ENCODE data around the gene GAS2L3. TPM values are rescaled to one million over a fixed set of nuclear protein-coding genes. Genes with fewer than 3 reads are reported as not detected.

GAS2L3 gene
- polyA plus RNA-seq, 1 of the 3 experiments (the other 2 are of a cell fraction), result 1.6 TPM

- ChIA-PET POLR2A (no interaction called here), CTCF (interaction anchor here (0.6 to 1.2 kb wide), 6 partner anchors 12 to 1245 kb away, joined by 3 to 4 read pairs (median 3); no protein-coding TSS in a partner anchor)
- Histone ChIP-seq H3K4me1 (ENCODE audit: control insufficient read depth in 1 of 2, insufficient read depth in 2 of 2, low read depth in 1 of 2, low read length in 1 of 2) (peaks cover 0 to 2% of the 10 kb centered on the region in 2 experiments; a peak in 1 of 4 replicates), H3K9me2 (no peaks in the 10 kb centered on the region), H3K27me3 (ENCODE audit: insufficient read depth) (no peaks in the 10 kb centered on the region), H3K4me2 (no peak overlapping the region), H3K9ac (no peak overlapping the region), H4K20me1 (ENCODE audit: insufficient read depth) (no peaks in the 10 kb centered on the region), H3F3A (replicated peaks; ENCODE audit: insufficient read depth) (no peaks in the 10 kb centered on the region), H3K79me2 (ENCODE audit: insufficient read depth) (no peaks in the 10 kb centered on the region), H3K9me3 (no peaks in the 10 kb centered on the region), H2AFZ (ENCODE audit: low read depth) (no peak overlapping the region), H3K36me3 (replicated peaks in 1 of 2; ENCODE audit: control insufficient read depth in 1 of 2, insufficient read depth in 2 of 2, low read length in 1 of 2) (no peaks in the 10 kb centered on the region), H3K4me3 (ENCODE audit: low read depth in 2 of 2, low read length in 1 of 2) (peak overlapping the region in 1 of 2 experiments; percentile 48; a peak in 1 of 4 replicates), H3K27ac (ENCODE audit: low read depth in 2 of 2, low read length in 1 of 2) (no peak overlapping the region)
- DNase-seq, result peak; percentile 74
- TF ChIP-seq SMC3 (IDR thresholded peaks at IDR 0.05; ENCODE audit: low read depth, low read length), result peak; percentile 89
- TF ChIP-seq RXRA (IDR thresholded peaks at IDR 0.05; ENCODE audit: borderline replicate concordance, low read depth), result no peak
- TF ChIP-seq MEF2A (IDR thresholded peaks at IDR 0.05; ENCODE audit: borderline replicate concordance, low read depth), result no peak
- no peak for TF ChIP-seq POLR2AphosphoS5 (IDR thresholded peaks at IDR 0.05; ENCODE audit: low read depth, low read length)
- TF ChIP-seq, protein P1, sequence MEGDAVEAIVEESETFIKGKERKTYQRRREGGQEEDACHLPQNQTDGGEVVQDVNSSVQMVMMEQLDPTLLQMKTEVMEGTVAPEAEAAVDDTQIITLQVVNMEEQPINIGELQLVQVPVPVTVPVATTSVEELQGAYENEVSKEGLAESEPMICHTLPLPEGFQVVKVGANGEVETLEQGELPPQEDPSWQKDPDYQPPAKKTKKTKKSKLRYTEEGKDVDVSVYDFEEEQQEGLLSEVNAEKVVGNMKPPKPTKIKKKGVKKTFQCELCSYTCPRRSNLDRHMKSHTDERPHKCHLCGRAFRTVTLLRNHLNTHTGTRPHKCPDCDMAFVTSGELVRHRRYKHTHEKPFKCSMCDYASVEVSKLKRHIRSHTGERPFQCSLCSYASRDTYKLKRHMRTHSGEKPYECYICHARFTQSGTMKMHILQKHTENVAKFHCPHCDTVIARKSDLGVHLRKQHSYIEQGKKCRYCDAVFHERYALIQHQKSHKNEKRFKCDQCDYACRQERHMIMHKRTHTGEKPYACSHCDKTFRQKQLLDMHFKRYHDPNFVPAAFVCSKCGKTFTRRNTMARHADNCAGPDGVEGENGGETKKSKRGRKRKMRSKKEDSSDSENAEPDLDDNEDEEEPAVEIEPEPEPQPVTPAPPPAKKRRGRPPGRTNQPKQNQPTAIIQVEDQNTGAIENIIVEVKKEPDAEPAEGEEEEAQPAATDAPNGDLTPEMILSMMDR (IDR thresholded peaks at IDR 0.05), result peak; percentile 93
- TF ChIP-seq TAF1 (IDR thresholded peaks at IDR 0.05; ENCODE audit: borderline replicate concordance, low read depth, low read length), result no peak
- TF ChIP-seq FOSL2 (IDR thresholded peaks at IDR 0.05; ENCODE audit: borderline replicate concordance, low read depth), result no peak
- TF ChIP-seq RCOR1 (IDR thresholded peaks at IDR 0.05; ENCODE audit: low read length), result no peak
- TF ChIP-seq, protein P2, sequence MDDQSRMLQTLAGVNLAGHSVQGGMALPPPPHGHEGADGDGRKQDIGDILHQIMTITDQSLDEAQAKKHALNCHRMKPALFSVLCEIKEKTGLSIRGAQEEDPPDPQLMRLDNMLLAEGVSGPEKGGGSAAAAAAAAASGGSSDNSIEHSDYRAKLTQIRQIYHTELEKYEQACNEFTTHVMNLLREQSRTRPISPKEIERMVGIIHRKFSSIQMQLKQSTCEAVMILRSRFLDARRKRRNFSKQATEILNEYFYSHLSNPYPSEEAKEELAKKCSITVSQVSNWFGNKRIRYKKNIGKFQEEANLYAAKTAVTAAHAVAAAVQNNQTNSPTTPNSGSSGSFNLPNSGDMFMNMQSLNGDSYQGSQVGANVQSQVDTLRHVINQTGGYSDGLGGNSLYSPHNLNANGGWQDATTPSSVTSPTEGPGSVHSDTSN (IDR thresholded peaks at IDR 0.05), result no peak
- TF ChIP-seq USF1 (IDR thresholded peaks at IDR 0.05; ENCODE audit: borderline replicate concordance, low read depth), result no peak
- TF ChIP-seq ELF1 (IDR thresholded peaks at IDR 0.05), result no peak
- no peak for TF ChIP-seq SIN3A (IDR thresholded peaks at IDR 0.05; ENCODE audit: borderline replicate concordance, low read depth, low read length)
- TF ChIP-seq RAD21 (IDR thresholded peaks at IDR 0.05; ENCODE audit: low read length), result peak; percentile 76
- TF ChIP-seq CHD2 (IDR thresholded peaks at IDR 0.05; ENCODE audit: low read length, partially characterized antibody), result no peak
- no peak for TF ChIP-seq REST (IDR thresholded peaks at IDR 0.05; ENCODE audit: low read depth, low read length)
- no peak for TF ChIP-seq MXI1 (IDR thresholded peaks at IDR 0.05; ENCODE audit: low read depth, low read length)
- TF ChIP-seq GABPA (IDR thresholded peaks at IDR 0.05; ENCODE audit: low read depth), result no peak
- WGBS (ENCODE audit: low lambda C conversion rate), result 35% methylated on average over 9 of the region's 9 CpGs
Measured at GRCh38 chr12:100668945-100669536, 95.6 kb downstream of the GAS2L3 start.
